NOMO-1 treated with DMSO at 0.1 percent for 48 hours (cell line): ENCODE measurements around the gene ZNF503.

Experiments
- DNase-seq: peaks from one replicate; lab custom pipeline; 2025; ENCODE audit not compliant: unreplicated experiment; lab: John Stamatoyannopoulos, UW

The ZNF503 gene, protein sequence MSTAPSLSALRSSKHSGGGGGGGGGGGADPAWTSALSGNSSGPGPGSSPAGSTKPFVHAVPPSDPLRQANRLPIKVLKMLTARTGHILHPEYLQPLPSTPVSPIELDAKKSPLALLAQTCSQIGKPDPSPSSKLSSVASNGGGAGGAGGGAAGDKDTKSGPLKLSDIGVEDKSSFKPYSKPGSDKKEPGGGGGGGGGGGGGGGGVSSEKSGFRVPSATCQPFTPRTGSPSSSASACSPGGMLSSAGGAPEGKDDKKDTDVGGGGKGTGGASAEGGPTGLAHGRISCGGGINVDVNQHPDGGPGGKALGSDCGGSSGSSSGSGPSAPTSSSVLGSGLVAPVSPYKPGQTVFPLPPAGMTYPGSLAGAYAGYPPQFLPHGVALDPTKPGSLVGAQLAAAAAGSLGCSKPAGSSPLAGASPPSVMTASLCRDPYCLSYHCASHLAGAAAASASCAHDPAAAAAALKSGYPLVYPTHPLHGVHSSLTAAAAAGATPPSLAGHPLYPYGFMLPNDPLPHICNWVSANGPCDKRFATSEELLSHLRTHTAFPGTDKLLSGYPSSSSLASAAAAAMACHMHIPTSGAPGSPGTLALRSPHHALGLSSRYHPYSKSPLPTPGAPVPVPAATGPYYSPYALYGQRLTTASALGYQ

DNA sequence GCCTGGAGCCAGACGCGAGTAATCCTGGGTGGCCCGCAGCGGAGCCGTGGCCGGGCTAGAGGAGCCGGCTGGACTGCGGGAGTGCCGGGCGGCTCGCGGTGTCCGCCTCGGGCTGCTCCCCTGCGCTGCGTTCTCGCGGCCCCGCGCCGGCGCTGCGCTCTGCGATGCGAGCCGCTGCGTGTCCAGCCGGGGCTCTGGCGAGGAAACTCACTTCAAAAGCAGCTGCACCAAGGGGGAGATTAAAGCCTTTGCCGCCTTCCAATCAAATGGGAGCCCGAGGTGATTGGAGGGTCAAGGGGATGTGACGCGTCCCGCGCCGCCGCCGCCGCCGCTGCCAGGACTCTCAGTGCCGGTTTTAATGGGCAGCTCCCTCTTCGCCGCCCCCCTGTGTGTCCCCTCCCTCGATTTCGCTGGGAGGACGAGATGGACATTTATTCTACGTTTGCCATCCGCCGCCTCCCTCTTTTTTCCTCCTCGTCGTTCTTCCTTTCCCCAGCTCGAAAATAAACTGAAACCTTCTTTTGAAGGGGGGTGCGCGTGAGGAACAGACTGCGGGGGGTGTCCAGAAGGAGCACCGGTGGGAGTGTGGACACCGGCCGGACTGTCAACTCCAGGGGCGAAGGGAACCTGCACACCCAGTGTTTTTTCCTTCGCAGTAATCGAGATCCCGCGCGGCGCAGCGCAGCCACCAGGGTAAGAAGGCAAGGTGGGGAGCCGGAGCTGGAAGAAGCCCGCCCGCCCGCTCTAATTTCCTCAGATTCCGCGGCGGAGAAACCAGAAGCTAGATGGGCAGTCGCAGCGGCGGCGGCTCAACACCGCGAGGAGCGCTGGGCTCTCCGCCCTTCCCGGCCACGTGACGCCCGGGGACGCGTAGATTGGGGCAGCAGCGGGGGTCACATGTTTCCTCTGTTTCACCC is at the start of gene ZNF503:
ZNF503 (minus strand) TSS at position 196 of the 917 bp plus-strand sequence. CDS start 345 bp downstream, outside the sequence.
- peak; percentile 97 for DNase-seq

DNA sequence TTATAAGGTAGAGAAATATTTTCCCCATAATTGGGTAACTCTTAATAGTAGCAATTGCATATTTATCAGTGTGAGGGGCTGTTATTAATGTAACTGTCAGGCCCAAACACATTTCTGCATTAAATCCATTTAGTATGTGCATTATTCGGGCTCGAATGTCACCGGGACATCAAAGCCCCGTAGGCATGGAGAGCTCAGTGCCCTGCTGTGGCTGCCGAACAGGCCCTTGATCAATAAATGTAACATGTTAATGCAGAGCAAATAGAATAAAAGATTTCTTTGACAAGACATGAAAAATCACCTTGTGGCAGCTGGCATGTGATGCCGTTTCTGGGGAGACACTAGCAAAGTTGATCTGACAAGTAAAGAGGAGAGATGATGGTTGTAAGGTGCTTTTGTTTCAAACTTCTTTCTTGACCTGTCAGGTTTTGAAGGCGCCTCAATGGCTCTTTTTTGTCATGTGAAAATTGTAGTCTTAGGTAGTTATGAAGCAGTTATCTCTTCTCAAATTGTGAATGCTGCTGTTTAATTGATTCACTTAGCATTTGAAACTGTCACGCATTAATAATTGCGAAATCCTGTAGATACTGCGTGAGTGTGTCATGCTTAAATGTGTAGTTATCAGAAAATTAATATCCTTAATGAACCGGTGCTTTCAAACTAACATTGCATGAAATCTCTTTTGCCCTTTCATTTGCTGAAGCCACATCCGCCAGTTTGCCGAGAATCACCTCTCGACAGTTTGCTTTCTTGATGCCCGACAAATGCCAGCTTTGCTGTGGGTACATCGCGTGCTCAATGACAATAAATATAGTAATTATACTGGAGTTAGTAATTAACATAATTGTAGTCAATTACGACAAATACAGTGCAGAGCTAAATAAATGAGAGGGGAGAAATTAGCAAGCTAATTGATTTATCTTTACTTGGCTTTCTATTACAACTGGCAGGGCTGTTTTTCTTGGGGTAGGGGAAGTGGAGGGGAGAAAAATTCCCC is 49.4 kb upstream of the ZNF503 start:
- no peak for DNase-seq

DNA sequence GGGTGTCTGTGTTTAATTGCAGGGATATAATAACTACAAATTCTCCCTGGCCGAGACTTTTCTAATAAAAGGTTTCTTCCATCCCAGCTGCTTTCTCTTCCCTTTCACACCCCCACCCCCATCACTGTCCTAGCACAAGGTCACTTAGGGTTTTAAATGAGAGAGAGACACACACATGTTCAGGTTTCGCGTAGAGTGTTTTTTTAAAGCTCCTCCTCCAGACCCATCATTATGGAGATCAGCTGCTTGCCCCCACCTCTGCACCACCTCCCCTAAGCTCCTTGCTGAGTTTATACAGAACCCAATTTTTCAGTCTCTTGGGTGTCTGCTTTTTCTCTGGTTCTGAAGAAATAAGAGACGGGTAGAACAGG is 48.5 kb upstream of the ZNF503 start:
- no peak for DNase-seq

DNA sequence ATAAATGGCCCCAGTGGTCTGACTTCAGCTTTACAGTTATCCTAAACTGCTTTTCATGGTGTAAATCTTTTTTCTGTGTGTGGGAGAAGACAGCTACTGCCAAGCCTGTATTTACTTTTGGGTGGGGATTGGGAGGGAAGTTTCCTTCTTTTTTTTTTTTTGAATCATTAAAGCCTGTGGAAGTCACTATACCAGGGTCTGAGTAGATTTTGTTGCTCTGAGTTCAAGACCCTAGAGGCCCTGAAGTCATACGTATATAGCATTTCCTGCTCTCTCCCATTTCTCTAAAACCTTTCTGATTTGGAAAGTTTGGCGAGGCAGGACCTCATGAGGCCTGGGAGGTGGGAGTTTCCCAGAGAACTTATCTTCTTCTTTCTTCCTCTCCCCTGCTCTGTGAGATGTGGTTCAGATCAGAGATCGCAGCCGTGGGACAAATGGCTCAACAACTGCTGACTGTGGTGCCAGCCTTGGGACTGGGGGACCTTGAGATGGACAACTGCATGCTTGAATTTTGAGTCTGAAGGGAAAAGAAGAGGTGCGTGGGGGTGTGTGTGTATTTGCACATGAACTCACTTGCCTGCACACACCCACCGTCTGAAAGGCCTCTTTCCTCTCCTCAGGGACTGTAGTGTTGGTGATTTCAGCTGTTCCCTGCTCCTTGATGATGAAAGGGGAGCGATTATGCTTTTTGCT is 48.0 kb upstream of the ZNF503 start:
- no peak for DNase-seq

DNA sequence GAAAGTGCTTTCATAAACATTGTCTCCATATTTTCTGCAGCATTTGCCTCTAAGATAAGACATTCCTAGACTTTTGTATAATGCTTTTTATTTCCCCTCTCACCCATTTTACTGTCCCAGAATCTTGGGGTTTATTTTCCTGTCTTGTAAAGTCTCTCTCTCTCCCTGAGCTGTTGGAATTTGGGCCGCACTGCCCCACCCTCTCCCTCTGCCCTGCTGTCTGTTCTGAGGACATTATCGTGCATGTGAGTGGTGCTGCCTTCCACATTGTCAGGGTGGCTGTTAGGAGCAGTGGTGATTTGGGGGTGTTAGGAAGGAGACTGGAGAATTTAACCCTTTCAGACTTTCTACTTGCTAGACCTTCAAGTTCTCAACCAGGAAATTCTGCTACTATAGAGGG is 46.6 kb upstream of the ZNF503 start:
- DNase-seq: no peak

DNA sequence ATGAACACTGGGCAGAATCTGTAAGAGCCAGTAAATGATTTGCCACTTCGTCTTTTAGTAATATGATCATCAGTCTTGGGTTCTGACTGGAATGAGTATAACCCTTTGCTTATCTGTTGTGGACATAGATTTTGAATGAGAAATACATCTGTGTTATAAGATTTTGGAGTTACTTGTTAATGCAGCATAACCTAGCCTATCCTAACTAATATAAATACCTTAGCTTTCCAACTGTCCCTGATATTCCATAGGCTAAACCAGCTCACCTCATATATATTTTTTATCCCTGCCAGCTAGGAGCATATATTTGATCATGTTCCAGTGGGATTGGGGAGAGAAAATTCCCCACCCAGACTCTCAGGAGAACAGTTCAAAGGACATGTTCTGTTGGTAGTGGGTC is 44.9 kb upstream of the ZNF503 start:
- no peak for DNase-seq

DNA sequence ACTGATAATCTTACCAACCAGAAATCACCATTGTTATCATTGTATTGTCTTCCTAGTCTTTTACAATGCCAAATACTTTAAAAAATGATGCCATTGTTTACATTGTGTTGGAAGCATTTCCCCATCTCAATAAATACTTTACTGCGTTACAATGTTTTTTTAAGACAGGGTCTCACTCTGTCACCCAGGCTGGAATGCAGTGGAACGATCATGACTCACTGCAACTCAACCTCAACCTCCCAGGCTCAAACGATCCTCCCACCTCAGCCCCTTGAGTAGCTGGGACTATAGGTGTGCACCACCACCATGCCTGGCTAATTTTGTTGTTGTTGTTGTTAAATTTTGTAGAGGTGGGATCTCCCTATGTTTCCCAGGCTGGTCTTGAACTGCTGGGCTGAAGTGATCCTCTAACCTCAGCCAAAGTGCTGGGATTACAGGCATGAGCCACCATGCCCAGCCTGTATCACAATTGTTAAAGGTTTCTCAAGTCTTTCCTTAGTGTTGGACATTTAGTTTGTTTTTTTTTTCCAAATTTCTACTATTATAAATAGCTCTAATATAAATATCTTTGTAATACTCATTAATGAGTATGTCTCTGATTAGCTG is 43.3 kb upstream of the ZNF503 start:
- no peak for DNase-seq

DNA sequence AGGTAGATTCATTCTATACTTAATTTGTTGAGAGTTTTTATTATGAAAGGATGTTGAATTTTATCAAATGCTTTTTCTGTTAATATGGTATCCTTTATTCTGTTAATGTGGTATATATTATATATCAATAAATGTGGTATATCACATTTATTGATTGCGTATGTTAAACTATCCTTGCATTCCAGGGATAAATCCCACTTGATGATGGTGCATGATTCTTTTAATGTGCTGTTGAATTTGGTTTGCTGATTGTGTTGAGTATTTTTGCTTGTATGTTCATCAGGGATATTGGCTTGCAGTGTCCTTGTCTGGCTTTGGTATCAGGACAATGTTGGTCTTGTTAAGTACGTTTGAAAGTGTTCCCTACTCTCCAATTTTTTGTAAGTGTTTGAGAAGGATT is 41.8 kb upstream of the ZNF503 start:
- DNase-seq: no peak

DNA sequence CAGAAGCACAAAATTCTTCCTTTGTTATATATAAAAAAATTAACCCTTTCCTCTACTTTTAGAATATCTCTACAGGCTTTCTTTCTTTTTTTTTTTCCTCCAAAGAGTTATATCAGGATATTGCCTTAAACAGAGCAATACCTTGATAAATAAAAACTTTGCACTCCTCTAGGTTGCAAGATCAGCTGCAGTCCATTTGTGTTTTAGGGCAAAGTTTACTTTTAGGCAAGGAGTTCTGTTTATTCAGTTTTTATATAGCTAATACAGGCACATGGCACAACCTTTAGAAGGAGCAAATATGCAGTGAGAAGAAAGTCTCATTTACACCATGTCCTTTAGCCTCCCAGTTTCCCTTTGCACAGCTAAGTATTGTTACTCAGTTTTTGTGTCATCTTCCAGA is 40.1 kb upstream of the ZNF503 start:
- no peak for DNase-seq

DNA sequence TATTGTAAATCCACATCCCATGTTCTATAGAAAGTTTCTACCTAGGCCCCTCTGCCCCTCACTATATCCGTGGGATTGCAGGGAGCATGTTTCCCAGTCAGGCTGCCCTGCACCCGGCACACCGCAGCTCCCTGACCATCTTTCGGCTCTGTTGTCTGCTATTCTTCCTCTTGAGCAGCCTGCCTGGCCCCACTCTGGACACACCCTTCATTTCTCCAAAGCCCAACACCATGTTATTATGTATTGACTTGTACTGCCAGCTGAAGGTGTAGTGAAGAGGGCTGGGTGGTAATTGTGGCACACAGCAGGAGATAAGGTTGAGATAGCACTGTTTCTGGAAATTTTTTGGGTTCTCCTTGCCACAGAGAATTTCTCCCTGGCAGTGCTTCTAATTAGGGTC is 39.6 kb upstream of the ZNF503 start:
- DNase-seq: no peak

DNA sequence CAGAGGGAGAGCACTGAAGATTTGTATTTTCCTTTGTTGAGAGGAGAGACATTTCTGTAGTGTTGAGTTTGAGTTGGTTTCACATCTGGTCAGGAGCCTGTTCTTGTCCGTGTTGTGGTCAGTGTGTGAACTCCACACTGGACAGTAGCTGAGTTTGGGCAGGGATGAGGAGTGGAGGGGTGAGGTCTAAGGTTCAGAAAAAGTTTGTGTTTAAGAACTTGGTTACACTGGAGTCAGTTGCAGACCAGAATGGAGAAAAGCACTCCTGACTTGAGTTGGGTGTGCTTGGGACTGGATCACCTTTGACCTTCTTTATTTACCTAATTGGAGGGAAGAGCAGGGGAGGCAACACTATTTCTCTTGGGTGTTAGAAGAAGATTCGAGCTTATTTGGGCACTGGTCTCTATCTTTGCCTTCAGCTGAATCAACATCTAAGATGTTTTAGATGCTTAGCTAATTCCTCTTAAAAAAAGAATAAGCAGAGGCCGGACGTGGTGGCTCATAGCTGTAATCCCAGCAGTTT is 38.8 kb upstream of the ZNF503 start:
- DNase-seq: no peak

DNA sequence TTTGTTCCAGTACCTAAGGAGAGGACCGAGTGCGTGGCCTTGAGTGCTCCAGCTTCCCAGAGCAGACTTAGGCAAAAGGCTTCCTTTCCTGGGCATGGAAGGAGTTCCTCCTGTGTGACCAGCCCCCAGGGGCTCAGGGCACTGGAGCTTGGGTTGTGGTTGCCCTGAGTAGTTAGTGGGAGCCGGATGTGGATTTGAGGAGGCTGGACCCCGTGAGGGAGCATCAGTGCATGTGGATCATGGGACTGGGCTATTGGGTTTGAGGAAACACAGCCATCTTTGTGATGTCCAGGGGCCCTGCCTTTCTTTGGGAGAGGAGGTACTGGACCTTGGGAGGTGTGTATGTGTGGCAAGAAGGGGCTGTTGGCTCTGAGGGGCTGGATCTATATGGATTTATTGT is 38.2 kb upstream of the ZNF503 start:
- no peak for DNase-seq

DNA sequence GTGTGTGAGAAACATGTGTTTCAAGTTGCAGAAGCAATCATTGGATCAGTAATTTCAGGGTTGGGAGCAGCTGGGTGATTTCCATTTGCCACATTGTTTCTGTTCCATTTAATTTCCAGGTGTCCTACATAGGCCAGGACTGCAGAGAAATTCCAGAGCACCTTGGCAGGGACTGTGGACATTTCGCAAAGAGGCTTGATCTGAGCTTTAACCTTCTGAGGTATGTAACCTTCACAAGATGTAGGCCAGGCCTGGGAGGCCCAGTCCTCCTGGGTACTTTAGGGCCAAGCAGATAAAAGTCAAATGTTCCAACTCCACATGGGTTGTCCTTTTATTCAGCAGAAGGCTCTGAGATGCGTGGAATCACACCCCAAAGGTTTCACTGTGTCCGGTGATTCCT is 36.7 kb upstream of the ZNF503 start:
- DNase-seq: no peak

DNA sequence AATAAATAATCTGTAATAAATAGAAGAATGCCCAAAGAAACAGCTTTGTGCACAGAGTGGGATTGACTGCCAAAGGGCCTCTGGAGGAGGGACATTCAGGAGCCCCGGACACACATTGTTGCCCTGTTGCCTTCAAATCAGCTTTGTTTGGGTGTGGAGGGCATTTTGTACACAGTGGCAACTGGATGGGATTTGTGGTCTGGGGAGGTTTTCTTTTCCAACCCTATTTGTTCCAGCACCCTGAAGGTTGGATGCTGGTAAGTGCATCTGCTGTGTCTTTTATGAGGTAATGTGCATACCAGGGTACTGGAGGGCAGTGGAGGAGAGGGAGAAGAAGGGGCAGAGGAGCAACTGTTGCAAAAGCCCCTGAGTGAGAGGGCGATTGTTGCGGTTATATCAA is 36.1 kb upstream of the ZNF503 start:
- DNase-seq: no peak

DNA sequence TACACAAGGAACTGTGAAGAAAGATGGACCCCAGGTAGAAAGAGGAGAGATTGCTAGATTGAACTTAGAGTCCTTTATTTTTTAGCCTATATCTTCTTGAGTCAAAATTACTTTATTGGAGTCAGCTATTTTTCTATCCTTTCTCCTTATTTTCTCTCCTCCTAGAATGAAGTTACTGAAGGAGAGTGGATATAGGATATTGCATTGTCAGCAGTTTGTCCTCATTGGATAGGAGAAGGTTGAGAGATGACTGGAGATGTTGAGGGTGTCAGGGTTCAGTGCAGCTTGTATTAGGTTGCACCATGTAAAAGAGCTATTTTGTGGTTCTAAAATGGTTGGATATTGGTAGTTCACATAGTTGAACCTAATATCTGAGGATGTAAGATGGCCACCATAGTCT is 35.3 kb upstream of the ZNF503 start:
- no peak for DNase-seq

DNA sequence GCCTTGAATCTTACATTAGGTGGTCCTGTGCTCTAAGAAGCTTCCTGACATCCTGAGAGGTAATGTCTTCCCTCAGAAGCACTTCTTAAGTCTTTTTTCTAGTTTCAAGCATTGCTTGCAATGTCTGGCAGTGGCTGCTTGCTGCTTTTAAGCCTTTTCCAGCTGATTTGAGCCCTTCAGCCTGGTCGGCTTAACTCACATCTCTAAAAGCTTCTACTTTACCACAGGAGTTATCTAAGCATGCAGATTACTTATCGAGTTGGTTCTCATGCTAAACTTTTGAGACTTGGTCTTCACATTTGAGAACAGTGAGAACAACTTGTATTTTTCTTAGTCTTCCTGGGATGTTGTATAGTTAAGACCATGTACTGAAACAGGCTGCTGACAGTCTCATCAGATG is 33.7 kb upstream of the ZNF503 start:
- no peak for DNase-seq

DNA sequence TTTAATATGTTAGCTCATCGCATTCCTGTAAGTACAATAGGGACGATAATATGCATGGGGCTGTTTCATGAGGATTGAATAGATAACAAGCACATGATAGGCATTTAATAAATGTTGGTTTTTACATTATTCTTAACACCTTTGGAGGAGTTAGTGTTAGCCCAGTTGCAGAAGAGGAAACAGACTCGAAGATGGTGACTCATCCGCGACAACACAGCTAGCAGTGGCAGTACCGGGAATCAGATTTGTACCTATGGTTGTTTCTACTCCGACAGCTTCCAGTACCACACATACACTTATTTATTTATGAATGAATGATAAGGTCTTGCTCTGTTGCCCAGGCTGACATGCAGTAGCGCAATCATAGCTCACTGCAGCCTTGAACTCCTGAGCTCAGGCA is 32.7 kb upstream of the ZNF503 start:
- DNase-seq: peak; percentile 51

DNA sequence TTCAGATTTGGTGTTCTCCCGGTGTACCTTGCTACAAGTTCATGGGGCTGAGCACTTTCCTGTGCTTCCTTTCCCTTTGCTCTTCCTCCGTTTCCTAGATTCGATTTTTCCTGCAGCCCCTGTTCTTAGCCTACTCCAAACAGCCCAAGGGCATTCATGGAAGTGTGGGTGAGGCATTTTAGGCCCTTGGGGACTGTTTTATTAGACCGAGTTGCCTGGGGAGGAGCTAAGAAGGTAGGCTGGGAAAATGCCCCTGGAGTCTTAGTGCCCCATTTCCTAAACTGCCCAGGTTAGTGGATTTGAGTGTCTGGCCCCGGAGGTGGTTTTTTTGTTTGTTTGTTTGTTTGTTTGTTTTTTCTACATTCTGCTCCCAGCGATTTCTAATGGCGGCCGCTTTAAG is 31.7 kb upstream of the ZNF503 start:
- no peak for DNase-seq

DNA sequence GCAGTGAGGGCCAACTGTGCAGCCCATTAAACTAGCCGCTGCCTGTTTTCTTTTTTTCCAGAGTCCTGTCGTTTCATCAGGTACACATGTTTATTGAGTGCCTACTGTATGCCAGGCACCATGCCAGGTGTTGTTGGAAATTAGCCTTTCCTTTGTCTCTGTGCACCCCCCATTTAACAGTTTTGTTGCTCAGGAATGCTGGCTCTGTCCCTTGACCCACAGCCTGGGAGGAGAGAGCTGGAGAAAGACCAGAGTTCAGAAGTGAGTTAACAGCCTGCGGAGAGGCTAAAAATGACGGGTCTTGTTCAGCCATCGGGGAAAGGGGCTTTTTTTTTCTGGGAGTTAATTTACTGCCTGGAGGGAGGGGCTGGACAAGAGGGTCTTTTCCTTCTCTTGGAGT is 31.2 kb upstream of the ZNF503 start:
- DNase-seq: no peak
